GM19324 (cell line): ENCODE results near the gene E2F7.
A peak's percentile ranks its signal among the peaks of the same experiment; 100 is the strongest.

Experiments used
- ATAC-seq: cut with Tn5 transposase; IDR thresholded peaks from one replicate; pipeline ENCODE4 v1.9.1; 2021; ENCODE audit warnings: mild to moderate bottlenecking, moderate library complexity; ENCODE audit not compliant: unreplicated experiment, low FRiP score

E2F7 gene

GRCh38 chr12:77064896-77065360 is 441 bp downstream of the E2F7 start:
- peak; percentile 5 for ATAC-seq

- ATAC-seq: peak; percentile 29
Measured at GRCh38 chr12:77062846-77063461, 2.4 kb downstream of the E2F7 start.

DNA sequence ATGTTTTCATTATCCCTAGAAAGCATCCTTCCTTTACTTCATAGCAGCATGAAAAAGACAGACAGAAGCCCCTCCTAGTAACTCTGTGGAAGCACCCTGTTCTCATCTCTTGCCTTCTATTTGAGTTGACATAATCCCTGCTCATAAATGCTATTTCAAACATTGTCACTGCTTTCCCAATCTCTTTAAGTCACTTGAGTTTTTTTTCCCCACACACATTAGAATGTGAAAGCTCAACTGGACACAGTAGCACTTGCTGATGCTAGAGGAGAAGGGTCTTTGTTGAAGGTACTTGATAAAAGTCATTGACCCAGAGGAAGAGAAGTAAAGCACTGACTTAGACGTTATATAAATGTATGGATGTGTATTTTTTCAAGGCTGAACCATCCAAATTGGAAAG is 3.0 kb downstream of the E2F7 start:
- no peak for ATAC-seq

DNA sequence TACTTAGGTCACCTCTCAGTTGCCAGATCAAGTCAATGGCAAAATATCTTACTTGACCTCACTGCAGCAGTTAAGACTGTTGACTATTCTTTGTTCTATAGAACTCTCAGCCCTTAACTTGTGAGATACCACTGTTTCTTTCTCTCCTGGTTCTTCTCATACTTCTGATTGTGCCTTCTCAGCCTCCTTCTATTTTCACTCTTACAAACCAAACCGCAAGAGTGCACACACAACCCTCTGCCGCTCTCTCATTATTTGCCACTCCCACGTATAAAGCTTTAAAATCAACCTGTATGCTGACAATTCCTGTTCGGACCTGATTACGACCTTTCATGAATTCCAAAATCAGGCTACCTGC is 4.5 kb downstream of the E2F7 start:
- ATAC-seq: peak; percentile 34

DNA sequence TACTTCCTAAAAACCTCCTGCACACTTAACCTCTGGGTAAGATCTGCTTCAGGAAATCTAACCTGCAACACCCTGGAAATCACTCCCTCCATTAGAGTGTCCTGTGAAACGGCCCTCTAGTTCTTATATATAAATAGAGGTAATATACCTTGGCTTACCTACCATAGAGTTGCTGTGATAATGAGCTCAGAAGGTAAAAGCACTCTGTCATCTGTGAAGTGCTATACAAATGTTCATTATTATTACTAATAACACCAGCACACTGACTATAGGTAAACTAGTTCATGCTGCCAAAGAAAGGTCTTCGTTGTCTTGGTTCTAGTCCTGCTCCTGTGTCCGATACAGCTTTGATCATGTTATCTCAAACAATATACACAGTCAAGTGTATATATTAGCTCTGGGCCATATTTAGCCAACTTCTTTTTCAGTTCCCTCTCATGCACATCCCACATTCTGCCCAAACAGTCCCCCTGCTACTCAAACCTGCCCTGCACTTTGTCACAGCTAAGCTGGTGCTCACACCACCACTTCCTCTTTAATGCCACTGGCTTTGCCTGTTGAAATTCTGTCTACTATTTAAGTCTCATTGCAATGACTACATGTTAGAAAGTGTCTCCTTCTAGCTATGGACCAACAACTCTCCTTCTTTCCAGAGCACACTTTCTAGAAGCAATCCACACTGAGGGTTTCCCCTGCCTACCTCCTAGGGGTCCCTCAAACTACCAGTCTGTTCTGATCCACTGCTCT is 5.1 kb downstream of the E2F7 start:
- peak; percentile 81 for ATAC-seq

DNA sequence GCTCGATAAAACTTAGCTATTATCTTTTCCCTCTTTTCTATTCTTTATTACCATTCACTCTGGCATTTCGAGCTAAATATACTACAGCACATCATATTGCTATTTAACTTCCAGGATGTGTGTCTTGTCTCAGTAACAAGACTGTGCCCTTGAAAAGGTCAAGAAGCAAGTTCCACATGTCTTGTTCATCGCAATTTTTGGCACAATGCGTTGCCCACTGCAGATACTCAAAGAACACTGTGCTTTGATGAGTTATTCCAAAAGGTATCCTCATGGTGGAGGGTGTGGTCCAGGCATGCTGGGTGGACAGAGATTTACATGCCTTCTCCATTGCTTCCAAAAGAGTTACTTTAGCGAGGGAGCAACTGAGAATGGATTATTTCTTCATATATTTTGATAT is 6.6 kb downstream of the E2F7 start:
- no peak for ATAC-seq

DNA sequence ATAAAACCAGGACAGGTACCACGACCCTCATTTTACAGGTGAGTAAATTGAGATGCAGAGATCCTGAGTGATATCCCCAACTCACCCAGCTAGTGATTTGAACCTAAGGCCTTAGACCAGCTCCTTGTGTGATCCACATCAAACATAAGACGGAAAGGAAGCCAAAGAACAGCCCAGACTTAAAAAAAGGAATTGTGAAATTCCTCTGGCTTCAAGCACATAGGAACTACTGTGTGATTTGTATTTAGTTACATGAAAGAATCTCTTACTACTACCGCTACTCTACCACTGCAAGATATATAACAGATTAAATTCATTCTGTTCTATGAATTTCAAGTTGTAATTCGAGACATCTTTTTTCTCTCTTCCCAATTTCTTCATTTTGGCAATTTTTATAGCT is 10.5 kb downstream of the E2F7 start:
- no peak for ATAC-seq

GRCh38 chr12:77053259-77053658 is 12.1 kb downstream of the E2F7 start:
- ATAC-seq: no peak

DNA sequence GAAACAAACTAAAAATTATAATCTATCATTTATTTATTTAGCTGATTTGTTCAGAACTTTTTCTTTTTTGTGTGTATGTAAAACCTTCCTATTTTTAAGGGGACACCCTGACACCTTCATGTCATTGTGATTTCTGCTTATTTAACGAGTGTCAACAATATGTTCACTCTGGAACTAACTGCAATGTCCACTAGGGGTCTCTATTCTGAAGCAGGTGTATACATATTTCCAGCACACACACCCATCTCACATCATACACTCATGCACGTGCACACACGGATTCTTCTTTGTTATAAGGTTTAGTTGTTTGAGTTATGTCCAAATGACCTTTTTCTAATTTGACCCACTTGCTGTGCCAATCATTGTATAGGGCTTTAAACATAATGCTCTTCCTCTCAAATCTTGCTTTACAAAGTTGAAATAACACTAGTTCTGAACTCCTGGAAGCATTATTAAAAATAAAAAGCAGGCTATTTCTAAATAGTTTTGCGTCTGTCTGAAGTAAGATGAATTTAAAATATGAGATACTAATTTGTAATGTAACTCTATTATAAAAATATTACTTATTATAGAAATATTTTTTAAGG is 15.5 kb downstream of the E2F7 start:
- peak; percentile 93 for ATAC-seq

- no peak for ATAC-seq
Measured at GRCh38 chr12:77047341-77048109, 17.8 kb downstream of the E2F7 start.

DNA sequence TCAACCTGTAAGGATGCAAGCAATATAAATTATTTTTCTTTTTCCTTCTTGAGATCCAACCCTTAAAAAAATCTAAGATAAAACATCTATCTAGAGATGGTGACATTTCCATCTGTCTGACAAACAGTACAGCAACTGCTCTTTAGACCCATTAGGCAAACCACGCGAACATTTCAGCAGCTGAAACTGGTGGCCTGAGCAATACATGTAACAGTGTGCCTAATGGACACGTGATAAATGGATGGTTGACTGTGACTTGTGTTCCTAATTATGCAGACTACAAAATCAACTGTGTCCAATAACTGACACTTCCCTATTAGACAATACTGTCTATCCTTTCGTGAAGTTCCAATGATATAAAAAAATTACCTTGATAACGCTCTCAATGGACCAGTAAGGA is 18.9 kb downstream of the E2F7 start:
- ATAC-seq: no peak

- no peak for ATAC-seq
Measured at GRCh38 chr12:77045183-77045582, 20.2 kb downstream of the E2F7 start.

DNA sequence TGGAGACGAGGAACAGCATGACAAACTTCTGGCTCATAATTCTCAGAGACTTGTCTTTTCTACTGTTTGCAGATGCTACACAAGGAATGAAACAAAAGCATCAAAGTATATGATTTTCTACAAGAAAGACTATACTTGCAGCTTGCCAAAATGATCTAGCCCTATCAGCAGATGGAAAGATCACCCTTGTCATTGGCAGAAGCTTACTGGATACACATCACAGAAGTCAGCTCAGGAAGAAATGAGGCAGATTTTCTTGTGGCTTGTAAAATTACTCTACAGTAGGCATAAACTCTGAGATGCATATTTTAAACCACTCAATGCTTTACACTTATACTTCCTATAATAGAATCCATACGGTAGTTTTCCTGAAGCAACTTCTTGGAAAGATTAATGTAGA is 20.6 kb downstream of the E2F7 start:
- ATAC-seq: no peak

DNA sequence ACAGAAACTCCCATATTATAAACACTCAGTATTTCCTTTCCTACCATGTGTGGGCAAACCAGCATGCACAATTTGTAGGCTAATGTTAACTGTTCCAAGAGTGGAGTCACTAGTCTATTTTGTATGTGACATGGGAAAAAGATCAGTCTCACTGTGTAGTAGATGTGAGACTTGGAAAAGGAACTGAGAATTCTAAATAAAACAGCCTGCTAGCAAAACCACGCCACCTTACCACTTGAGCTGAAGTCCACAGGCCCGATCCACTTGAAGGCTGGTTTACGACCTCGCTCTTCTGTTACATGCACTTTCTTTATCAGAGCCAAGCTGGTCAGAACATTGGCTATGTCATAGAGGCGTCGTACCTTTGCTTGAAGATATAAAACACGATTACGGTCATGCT is 22.5 kb downstream of the E2F7 start:
- ATAC-seq: no peak

GRCh38 chr12:77040231-77040630 is 25.1 kb downstream of the E2F7 start:
- no peak for ATAC-seq

GRCh38 chr12:77035226-77035625 is 30.1 kb downstream of the E2F7 start:
- no peak for ATAC-seq

GRCh38 chr12:77033658-77034536 is 31.5 kb downstream of the E2F7 start:
- ATAC-seq: no peak

- no peak for ATAC-seq
Measured at GRCh38 chr12:77032406-77032805, 33.0 kb downstream of the E2F7 start.

DNA sequence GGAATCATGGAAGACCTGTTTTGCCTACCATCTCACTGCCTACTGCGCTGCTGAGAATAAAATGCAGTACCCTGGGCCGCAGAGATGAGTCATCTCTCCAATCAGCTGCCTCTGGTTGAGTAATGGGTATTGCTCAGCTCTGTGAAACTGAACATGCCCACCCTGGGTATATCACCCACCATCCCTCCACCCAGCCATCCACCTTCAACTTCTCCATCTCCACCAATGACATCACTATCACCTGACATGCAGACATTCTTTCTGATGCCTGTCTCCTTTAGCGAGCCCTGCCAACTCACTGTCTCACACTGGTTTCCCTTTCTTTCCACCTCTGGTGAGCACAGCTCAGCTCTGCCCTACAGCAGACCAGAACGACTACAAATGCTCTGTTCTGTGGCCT is 33.6 kb downstream of the E2F7 start:
- peak; percentile 78 for ATAC-seq

DNA sequence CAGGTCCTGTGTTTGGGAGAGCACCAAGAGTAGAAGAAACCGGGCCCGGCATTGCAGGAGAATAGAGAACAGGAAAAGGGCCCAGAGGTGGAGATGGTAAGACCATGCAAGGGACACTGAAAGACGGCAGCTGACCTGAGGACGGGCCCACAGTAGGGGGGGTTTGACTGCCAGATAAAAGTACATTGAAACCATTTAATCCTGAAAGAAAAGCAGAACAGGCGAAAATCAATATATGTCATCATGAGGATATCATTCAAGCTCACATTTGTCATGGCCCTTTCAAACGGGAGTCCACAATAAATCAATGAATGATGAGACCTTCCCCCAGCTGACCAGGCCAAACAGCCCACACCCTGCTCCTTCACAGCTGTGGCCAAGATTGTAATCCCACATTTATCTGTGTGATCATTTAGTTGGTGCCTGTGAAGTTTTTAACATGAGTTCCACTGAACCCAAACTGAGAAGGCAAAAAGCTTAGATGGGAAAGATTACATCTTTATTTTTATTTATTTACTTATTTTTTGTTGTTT is 39.5 kb downstream of the E2F7 start:
- ATAC-seq: no peak
